BE2C (cell line): ENCODE data around the gene COASY.

Experiments used
- DNase-seq: peaks from one replicate; pipeline ENCODE4 v3.0.0-alpha.2; 2020
- H3K27me3 ChIP-seq: fragments of 250-450 bp; sonication (Bioruptor Pico); 2 replicates; pipeline ENCODE4 v1.5.1; 2020; ENCODE audit warnings: mild to moderate bottlenecking
- H3K36me3 ChIP-seq: fragments of 250-450 bp; sonication (Bioruptor Pico); 2 replicates; pipeline ENCODE4 v1.5.1; 2020; ENCODE audit warnings: mild to moderate bottlenecking
- H3K4me1 ChIP-seq: fragments of 250-450 bp; sonication (Bioruptor Pico); 2 replicates; pipeline ENCODE4 v1.5.1; 2020
- H3K4me3 ChIP-seq: 2 replicates; pipeline ENCODE4 v1.5.1; 2011; ENCODE audit warnings: low read depth, low read length
- H3K9me3 ChIP-seq: fragments of 250-450 bp; sonication (Bioruptor Pico); 2 replicates; pipeline ENCODE4 v1.5.1; 2020
- TF ChIP-seq, protein P1 (sequence below): IDR thresholded peaks from 2 replicates; pipeline ENCODE4 v1.5.1; 2012; ENCODE audit warnings: mild to moderate bottlenecking, low read depth, low read length

Gene COASY

DNA sequence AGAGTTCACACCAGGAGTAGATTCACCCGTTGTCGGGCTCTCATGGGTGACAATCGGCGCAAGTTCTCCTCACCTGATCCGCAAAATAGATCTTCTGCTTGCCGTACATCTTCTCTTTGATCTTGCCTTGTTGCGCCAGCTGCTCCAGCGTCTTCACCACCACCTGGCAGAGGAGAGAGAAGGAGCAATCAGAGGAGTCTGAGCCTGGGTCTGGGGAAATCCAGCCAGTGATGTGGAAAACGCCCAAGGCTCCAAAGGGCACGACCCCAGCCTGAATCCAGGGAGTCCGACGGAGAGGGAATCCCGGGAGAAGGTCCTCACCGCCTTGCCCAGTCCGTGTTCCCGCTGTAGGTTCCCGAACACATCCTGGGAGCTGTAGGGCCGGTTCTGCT lies 15.2 kb downstream of the COASY start:
- peaks cover 40% of the 10 kb centered on the region for H3K36me3 ChIP-seq

DNA sequence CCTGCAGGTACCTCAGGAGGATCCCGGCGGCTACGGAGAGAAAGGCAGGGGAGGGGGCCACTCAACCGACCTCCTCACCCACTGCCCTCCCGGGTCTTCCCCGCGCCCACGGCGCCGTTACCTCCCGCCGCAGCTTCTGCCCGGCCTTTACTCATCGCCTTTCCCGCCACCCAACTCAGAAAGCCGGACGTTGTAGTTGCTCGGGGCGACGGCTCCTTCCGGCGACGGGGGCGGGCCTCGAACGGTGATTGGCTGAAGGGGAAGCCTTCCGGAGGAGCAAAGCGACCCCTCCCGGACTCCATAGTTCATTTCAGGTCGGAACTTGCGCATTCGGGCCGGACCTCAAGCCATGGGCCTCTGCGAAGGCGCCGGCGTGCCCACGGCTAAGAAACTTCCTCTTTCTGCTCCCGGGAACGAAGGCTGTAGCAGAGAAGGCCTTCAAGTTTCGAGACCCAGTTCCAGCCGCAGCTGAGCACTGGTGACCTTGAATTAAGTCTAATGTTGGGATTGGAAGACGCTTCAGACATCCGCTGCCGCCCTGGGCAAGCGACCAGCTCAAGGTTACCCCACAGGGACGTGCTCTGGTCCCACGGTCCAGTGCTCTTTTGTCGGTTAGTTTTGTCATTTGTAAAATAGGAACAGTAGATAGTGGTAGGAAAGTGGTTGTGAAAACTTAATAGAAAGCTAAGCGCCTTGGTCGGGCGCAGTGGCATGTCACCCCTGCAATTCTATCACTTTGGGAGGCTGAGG lies 15.8 kb downstream of the COASY start, which contains the start of gene PSMC3IP:
Gene PSMC3IP, minus strand, starts transcription at position 198 of the 750 bp plus-strand sequence. Its CDS starts 43 bp downstream, at position 155.
- peaks cover 40% of the 10 kb centered on the region for H3K36me3 ChIP-seq
- TF ChIP-seq, protein P1, sequence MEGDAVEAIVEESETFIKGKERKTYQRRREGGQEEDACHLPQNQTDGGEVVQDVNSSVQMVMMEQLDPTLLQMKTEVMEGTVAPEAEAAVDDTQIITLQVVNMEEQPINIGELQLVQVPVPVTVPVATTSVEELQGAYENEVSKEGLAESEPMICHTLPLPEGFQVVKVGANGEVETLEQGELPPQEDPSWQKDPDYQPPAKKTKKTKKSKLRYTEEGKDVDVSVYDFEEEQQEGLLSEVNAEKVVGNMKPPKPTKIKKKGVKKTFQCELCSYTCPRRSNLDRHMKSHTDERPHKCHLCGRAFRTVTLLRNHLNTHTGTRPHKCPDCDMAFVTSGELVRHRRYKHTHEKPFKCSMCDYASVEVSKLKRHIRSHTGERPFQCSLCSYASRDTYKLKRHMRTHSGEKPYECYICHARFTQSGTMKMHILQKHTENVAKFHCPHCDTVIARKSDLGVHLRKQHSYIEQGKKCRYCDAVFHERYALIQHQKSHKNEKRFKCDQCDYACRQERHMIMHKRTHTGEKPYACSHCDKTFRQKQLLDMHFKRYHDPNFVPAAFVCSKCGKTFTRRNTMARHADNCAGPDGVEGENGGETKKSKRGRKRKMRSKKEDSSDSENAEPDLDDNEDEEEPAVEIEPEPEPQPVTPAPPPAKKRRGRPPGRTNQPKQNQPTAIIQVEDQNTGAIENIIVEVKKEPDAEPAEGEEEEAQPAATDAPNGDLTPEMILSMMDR, result peak; percentile 45
- H3K4me1 ChIP-seq, result no peaks in the 10 kb centered on the region; the same call in none of the 2 replicates
- H3K27me3 ChIP-seq, result no peaks in the 10 kb centered on the region
- H3K9me3 ChIP-seq, result no peaks in the 10 kb centered on the region
- H3K4me3 ChIP-seq, result peak within 1 kb of the TSS; percentile 99
- DNase-seq, result peak; percentile 97

More for the DNA sequence above, 15.2 kb downstream of the COASY start:
- no peaks in the 10 kb centered on the region for H3K27me3 ChIP-seq
- no peak for DNase-seq
- TF ChIP-seq, protein P1, result no peak
- H3K9me3 ChIP-seq, result no peaks in the 10 kb centered on the region
- no peaks in the 10 kb centered on the region; the same call in none of the 2 replicates for H3K4me1 ChIP-seq
- H3K4me3 ChIP-seq, result peak overlapping the region; percentile 99

DNA sequence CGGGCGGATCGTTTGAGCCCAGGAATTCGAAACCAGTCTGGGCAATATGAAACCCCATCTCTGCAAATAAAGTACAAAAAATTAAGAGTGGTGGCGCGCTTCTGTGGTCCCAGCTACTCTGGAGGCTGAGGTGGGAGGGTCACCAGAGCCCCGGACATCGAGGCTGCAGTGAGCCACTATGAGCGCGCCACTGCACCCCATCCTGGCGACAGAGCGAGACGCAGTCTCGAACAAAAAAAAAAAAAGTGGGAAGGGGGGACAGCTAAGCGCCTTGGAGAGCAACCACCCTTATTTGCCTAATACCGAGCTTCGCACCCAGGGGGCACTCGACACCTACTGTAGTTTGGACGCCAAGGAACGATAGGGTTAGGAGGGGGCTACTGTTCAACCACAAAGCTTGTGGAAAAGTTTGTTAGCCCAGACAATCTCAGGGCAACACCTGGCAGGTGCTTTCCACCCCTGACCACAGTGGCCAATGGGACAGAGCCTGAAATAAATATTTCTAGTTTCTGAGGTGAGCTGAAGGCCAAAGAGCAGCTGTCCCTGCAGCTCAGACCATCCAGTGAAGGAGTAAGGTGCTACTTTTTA lies 16.4 kb downstream of the COASY start:
- H3K36me3 ChIP-seq, result peaks cover 36% of the 10 kb centered on the region
- no peaks in the 10 kb centered on the region for H3K9me3 ChIP-seq
- no peaks in the 10 kb centered on the region for H3K27me3 ChIP-seq
- peak; percentile 88 for DNase-seq
- H3K4me3 ChIP-seq, result peak overlapping the region; percentile 99
- TF ChIP-seq, protein P1, result peak; percentile 90
- no peaks in the 10 kb centered on the region; the same call in none of the 2 replicates for H3K4me1 ChIP-seq

DNA sequence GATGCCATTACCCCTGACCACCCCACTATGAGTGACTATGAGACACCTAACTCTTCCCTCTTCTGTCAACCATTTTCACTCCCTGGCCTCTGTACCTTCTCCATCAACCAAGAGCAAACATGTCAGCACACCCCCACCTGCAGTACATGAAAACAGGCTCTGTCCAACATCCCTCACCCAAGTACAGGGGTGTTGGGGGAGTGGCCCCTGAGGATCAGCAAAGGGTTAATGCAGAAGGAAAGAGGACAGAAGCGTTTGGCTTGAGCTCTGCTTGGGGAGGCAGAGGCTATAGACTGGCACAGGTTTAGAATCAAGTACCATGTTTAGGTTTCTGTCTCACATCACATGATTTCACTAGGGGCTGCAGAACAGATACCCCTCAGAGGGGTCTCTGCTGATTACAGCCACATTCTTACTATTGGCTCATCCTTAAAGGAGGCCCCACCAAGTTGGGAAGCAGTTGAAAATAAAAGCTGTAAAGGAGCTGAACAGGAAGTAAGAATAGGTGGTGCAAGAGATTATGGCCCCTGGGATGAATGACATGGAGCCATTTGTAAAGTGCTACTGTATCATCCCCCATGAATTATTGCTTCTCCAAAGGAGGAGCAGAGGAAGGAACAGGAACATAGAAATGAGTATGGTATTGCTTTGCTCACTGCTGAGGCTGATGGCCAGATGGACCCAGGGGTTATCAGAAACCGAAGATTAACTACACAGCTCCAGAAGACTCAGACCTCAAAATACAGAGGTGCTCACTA lies 18.0 kb downstream of the COASY start:
- TF ChIP-seq, protein P1, result no peak

DNA sequence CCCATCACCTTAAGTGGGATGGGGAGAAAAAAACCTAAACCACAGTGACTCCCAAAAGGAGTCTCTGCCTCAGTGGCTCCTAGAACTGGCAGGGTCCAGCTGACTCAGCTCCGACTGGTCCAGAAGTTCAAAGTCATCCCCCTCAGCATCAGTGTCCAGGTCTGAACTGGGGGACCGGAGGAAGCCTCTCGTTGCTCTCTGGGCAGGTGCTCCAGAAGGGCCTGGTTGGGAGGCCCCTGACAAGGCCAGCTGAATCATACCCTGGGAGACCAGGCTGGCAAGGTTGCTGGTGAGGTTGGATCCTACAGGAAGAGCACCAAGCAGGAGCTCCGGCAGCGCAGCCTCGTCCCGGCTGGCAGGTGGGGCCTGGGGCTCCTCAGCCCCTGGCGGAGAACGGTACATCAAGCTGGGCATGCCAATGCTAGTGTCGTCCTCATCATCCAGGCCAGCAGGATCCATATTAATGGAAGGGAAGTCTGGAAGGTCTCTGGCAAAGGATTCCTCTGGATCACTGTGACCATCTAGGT lies 19.9 kb downstream of the COASY start:
- TF ChIP-seq, protein P1, result no peak
- no peak for DNase-seq
- Histone ChIP-seq H3K9me3 (no peaks in the 10 kb centered on the region), H3K4me1 (no peaks in the 10 kb centered on the region; the same call in none of the 2 replicates), H3K36me3 (peaks cover 40% of the 10 kb centered on the region), H3K4me3 (no peak overlapping the region), H3K27me3 (no peaks in the 10 kb centered on the region)

More for the DNA sequence above, 18.0 kb downstream of the COASY start:
- no peaks in the 10 kb centered on the region; the same call in none of the 2 replicates for H3K4me1 ChIP-seq
- H3K4me3 ChIP-seq, result no peak overlapping the region
- H3K36me3 ChIP-seq, result peaks cover 35% of the 10 kb centered on the region
- H3K27me3 ChIP-seq, result no peaks in the 10 kb centered on the region
- no peak for DNase-seq
- H3K9me3 ChIP-seq, result no peaks in the 10 kb centered on the region
